Liver (tissue), 9 donors: Measurements from ENCODE around the gene STIM2. TPM values are rescaled to one million over a fixed set of nuclear protein-coding genes. Genes with fewer than 3 reads are reported as not detected.

ENCODE experiments used
- DNase-seq: peaks from one replicate; pipeline ENCODE4 v3.0.0-alpha.2; 2017; ENCODE audit warnings: low spot score
- H3K27ac ChIP-seq, 2 donors: one replicate each; pipeline ENCODE4 v1.7.0; 2013; ENCODE audit warnings: inconsistent platforms in 2 of 2, low read length in 2 of 2, control low read depth in 1 of 2, low read depth in 1 of 2, mild to moderate bottlenecking in 1 of 2
- H3K27me3 ChIP-seq, 4 donors: one replicate each; pipeline versions ENCODE4 v1.6.1 to v1.7.0; 2013; ENCODE audit warnings: low read length in 3 of 4, inconsistent platforms in 1 of 4, mild to moderate bottlenecking in 1 of 4, moderate library complexity in 1 of 4; ENCODE audit not compliant: control insufficient read depth in 4 of 4, insufficient read depth in 4 of 4
- H3K36me3 ChIP-seq, 4 donors: one replicate each; pipeline versions ENCODE4 v1.6.1 to v1.7.0; 2013; ENCODE audit warnings: low read length in 3 of 4, mild to moderate bottlenecking in 3 of 4, low read depth in 1 of 4, moderate library complexity in 1 of 4; ENCODE audit not compliant: control insufficient read depth in 4 of 4, insufficient read depth in 3 of 4
- H3K4me1 ChIP-seq, 4 donors: one replicate each; pipeline versions ENCODE4 v1.6.1 to v1.7.0; 2013; ENCODE audit warnings: low read length in 3 of 4, mild to moderate bottlenecking in 3 of 4, moderate library complexity in 1 of 4; ENCODE audit not compliant: control insufficient read depth in 4 of 4, insufficient read depth in 4 of 4
- H3K4me3 ChIP-seq, 3 donors: one replicate each; pipeline versions ENCODE4 v1.6.1 to v1.7.0; 2013; ENCODE audit warnings: low read length in 3 of 3, control low read depth in 1 of 3, low read depth in 1 of 3, mild to moderate bottlenecking in 1 of 3
- H3K9ac ChIP-seq, 2 donors: one replicate each; pipeline ENCODE4 v1.7.0; 2013; ENCODE audit warnings: low read length in 2 of 2, mild to moderate bottlenecking in 2 of 2, moderate library complexity in 2 of 2, control low read depth in 1 of 2, low read depth in 1 of 2
- H3K9me3 ChIP-seq, 4 donors: one replicate each; pipeline versions ENCODE4 v1.6.1 to v1.7.0; 2013; ENCODE audit warnings: low read length in 3 of 4; ENCODE audit not compliant: control insufficient read depth in 4 of 4
- EGR1 ChIP-seq, 2 donors: IDR thresholded peaks; 2 replicates each; pipeline ENCODE4 v1.6.1; 2016 to 2018; ENCODE audit warnings: antibody characterized with exemption in 2 of 2, low read depth in 2 of 2
- FOXA1 ChIP-seq: IDR thresholded peaks from 2 replicates; pipeline ENCODE4 v1.6.1; 2016; ENCODE audit warnings: antibody characterized with exemption
- GABPA ChIP-seq, 2 donors: IDR thresholded peaks in 1 of 2; conservative IDR thresholded peaks in 1 of 2; 2 replicates each; pipeline ENCODE4 v1.6.1; 2016; ENCODE audit warnings: antibody characterized with exemption in 2 of 2, mild to moderate bottlenecking in 1 of 2, moderate library complexity in 1 of 2
- HNF4A ChIP-seq, 2 donors: conservative IDR thresholded peaks; 2 replicates each; pipeline ENCODE4 v1.6.1; 2016; ENCODE audit warnings: antibody characterized with exemption in 2 of 2, mild to moderate bottlenecking in 2 of 2
- HNF4G ChIP-seq: IDR thresholded peaks from 2 replicates; pipeline ENCODE4 v1.6.1; 2016; ENCODE audit warnings: antibody characterized with exemption
- JUND ChIP-seq, 2 donors: IDR thresholded peaks; 2 replicates each; pipeline ENCODE4 v1.6.1; 2016; ENCODE audit warnings: antibody characterized with exemption in 2 of 2
- RAD21 ChIP-seq, 2 donors: IDR thresholded peaks; 2 replicates each; pipeline ENCODE4 v1.6.1; 2016; ENCODE audit warnings: antibody characterized with exemption in 2 of 2, mild to moderate bottlenecking in 2 of 2
- RXRA ChIP-seq, 2 donors: IDR thresholded peaks; 2 replicates each; pipeline ENCODE4 v1.6.1; 2017 to 2018; ENCODE audit warnings: antibody characterized with exemption in 2 of 2, mild to moderate bottlenecking in 1 of 2
- TAF1 ChIP-seq: conservative IDR thresholded peaks from 2 replicates; pipeline ENCODE4 v1.6.1; 2016; ENCODE audit warnings: antibody characterized with exemption, mild to moderate bottlenecking
- YY1 ChIP-seq: IDR thresholded peaks from 2 replicates; pipeline ENCODE4 v1.6.1; 2016; ENCODE audit warnings: antibody characterized with exemption, mild to moderate bottlenecking
- WGBS: extraction: QIAGEN DNeasy Blood & Tissue Kit; methylation state at CpG from one replicate; pipeline ENCODE4 v1.1.7; 2013; 5-methylcytosine and 5-hydroxymethylcytosine counted together
- polyA plus RNA-seq, 2 donors: library from polyadenylated mRNA; stranded (reverse) in 1 of 2; unstranded in 1 of 2; fragments of 200-250 nt in 1 of 2; fragments of >200 nt in 1 of 2; fragmentation: Nextera tagmentation in 1 of 2; extraction: Ambion mirVana in 1 of 2; gene quantifications; one replicate each; pipeline versions ENCODE4 v1.2.1 to v1.2.3, GENCODE V29; 2013 to 2015
- total RNA-seq, 2 donors: library from RNA; depleted of rRNA; stranded (reverse); fragments of >200 nt; gene quantifications; one replicate each; pipeline ENCODE4 v1.2.3, GENCODE V29; 2014
- TF ChIP-seq, protein P1 (sequence below): IDR thresholded peaks from 2 replicates; pipeline ENCODE4 v1.6.1; 2016; ENCODE audit warnings: antibody characterized with exemption
- TF ChIP-seq, protein P2 (sequence below): IDR thresholded peaks from 2 replicates; pipeline ENCODE4 v1.6.1; 2016; ENCODE audit warnings: antibody characterized with exemption
- TF ChIP-seq, protein P3 (sequence below): IDR thresholded peaks from 2 replicates; pipeline ENCODE4 v1.6.1; 2016; ENCODE audit warnings: antibody characterized with exemption, mild to moderate bottlenecking
- TF ChIP-seq, protein P4 (sequence below): fragments of 150-350 bp; IDR thresholded peaks from 2 replicates; pipeline ENCODE4 v1.5.1; 2017; ENCODE audit warnings: improper control_type of control experiment, low read depth, low read length; ENCODE audit not compliant: missing input control
- TF ChIP-seq, protein P5 (sequence below): IDR thresholded peaks from 2 replicates; pipeline ENCODE4 v1.6.1; 2016; ENCODE audit warnings: antibody characterized with exemption
- donor health status: healthy.
- donor health status: healthy.
- donor health status: healthy.
- donor health status: healthy.
- donor health status: healthy.

The STIM2 gene
- total and polyA plus RNA-seq, 4 donors, result 5.4 to 11.1 (median 6.9) TPM

DNA sequence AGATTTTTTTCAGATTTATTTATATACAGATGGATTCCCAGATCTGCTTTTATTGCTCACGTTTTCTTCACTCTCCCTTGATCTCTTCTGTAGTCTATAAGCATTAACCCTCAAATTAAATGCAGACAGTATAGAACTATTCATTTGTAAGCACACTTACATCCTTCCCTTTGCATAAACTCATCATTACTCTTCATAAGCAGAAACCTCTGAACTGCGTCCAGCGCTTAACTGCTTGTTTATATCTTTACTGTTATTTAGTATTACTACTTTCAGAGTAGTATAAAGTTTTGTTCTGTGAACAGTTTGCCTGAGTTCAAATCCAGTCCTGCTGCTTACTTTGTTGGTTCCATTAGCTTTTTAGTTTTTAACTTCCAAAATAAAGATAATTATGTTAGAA is 132.9 kb downstream of the STIM2 start:
- H3K9me3 ChIP-seq, result no peaks in the 10 kb centered on the region
- 73% methylated on average over 3 of the region's 3 CpGs for WGBS
- no peaks in the 10 kb centered on the region for H3K36me3 ChIP-seq
- TF ChIP-seq EGR1 (IDR thresholded peaks at IDR 0.05; ENCODE audit: low read depth in 2 of 2) (no peak), GABPA (IDR thresholded peaks at IDR 0.05 in 1 of 2, conservative IDR thresholded peaks at IDR 0.05 in 1 of 2) (no peak), JUND (IDR thresholded peaks at IDR 0.05) (no peak), TAF1 (no peak), RAD21 (IDR thresholded peaks at IDR 0.05) (no peak), HNF4A (conservative IDR thresholded peaks at IDR 0.05) (no peak), HNF4G (no peak), FOXA1 (no peak), RXRA (IDR thresholded peaks at IDR 0.05) (no peak), YY1 (no peak)
- TF ChIP-seq, protein P1, sequence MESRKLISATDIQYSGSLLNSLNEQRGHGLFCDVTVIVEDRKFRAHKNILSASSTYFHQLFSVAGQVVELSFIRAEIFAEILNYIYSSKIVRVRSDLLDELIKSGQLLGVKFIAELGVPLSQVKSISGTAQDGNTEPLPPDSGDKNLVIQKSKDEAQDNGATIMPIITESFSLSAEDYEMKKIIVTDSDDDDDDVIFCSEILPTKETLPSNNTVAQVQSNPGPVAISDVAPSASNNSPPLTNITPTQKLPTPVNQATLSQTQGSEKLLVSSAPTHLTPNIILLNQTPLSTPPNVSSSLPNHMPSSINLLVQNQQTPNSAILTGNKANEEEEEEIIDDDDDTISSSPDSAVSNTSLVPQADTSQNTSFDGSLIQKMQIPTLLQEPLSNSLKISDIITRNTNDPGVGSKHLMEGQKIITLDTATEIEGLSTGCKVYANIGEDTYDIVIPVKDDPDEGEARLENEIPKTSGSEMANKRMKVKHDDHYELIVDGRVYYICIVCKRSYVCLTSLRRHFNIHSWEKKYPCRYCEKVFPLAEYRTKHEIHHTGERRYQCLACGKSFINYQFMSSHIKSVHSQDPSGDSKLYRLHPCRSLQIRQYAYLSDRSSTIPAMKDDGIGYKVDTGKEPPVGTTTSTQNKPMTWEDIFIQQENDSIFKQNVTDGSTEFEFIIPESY, result no peak
- TF ChIP-seq, protein P2, sequence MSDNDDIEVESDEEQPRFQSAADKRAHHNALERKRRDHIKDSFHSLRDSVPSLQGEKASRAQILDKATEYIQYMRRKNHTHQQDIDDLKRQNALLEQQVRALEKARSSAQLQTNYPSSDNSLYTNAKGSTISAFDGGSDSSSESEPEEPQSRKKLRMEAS, result no peak
- TF ChIP-seq, protein P3, sequence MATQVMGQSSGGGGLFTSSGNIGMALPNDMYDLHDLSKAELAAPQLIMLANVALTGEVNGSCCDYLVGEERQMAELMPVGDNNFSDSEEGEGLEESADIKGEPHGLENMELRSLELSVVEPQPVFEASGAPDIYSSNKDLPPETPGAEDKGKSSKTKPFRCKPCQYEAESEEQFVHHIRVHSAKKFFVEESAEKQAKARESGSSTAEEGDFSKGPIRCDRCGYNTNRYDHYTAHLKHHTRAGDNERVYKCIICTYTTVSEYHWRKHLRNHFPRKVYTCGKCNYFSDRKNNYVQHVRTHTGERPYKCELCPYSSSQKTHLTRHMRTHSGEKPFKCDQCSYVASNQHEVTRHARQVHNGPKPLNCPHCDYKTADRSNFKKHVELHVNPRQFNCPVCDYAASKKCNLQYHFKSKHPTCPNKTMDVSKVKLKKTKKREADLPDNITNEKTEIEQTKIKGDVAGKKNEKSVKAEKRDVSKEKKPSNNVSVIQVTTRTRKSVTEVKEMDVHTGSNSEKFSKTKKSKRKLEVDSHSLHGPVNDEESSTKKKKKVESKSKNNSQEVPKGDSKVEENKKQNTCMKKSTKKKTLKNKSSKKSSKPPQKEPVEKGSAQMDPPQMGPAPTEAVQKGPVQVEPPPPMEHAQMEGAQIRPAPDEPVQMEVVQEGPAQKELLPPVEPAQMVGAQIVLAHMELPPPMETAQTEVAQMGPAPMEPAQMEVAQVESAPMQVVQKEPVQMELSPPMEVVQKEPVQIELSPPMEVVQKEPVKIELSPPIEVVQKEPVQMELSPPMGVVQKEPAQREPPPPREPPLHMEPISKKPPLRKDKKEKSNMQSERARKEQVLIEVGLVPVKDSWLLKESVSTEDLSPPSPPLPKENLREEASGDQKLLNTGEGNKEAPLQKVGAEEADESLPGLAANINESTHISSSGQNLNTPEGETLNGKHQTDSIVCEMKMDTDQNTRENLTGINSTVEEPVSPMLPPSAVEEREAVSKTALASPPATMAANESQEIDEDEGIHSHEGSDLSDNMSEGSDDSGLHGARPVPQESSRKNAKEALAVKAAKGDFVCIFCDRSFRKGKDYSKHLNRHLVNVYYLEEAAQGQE, result no peak
- H3K4me1 ChIP-seq, result peaks cover 0 to 3% (median 1%) of the 10 kb centered on the region in 4 donors
- H3K27me3 ChIP-seq, result no peaks in the 10 kb centered on the region
- H3K27ac ChIP-seq, result no peak overlapping the region
- no peak overlapping the region for H3K4me3 ChIP-seq
- DNase-seq, result no peak
- H3K9ac ChIP-seq, result no peak overlapping the region

DNA sequence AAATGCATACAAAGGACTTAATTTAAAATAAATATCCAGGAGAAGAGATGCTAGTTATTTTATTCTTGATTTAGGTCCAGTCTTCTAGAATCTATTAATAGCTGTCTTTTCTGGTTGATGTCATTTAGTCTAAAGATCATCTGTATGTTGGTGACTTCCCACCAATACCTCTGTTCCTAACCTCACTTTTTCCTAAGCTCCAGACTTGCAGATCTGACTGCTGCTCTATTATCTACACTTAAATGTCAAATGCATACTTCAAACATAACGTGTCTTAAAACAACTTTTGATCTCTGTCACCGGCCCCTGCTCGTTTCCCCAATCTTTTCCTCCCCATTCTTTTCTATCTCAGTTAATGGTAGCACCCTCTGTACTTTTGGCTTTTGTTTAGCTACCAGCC is 133.3 kb downstream of the STIM2 start:
- no peak overlapping the region for H3K4me3 ChIP-seq
- no peaks in the 10 kb centered on the region for H3K9me3 ChIP-seq
- peaks cover 0 to 3% (median 1%) of the 10 kb centered on the region in 4 donors for H3K4me1 ChIP-seq
- TF ChIP-seq, protein P4, sequence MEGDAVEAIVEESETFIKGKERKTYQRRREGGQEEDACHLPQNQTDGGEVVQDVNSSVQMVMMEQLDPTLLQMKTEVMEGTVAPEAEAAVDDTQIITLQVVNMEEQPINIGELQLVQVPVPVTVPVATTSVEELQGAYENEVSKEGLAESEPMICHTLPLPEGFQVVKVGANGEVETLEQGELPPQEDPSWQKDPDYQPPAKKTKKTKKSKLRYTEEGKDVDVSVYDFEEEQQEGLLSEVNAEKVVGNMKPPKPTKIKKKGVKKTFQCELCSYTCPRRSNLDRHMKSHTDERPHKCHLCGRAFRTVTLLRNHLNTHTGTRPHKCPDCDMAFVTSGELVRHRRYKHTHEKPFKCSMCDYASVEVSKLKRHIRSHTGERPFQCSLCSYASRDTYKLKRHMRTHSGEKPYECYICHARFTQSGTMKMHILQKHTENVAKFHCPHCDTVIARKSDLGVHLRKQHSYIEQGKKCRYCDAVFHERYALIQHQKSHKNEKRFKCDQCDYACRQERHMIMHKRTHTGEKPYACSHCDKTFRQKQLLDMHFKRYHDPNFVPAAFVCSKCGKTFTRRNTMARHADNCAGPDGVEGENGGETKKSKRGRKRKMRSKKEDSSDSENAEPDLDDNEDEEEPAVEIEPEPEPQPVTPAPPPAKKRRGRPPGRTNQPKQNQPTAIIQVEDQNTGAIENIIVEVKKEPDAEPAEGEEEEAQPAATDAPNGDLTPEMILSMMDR, result no peak
- no peak for TF ChIP-seq TAF1
- TF ChIP-seq RAD21 (IDR thresholded peaks at IDR 0.05), result no peak
- no peak for TF ChIP-seq GABPA (IDR thresholded peaks at IDR 0.05 in 1 of 2, conservative IDR thresholded peaks at IDR 0.05 in 1 of 2)
- TF ChIP-seq, protein P5, sequence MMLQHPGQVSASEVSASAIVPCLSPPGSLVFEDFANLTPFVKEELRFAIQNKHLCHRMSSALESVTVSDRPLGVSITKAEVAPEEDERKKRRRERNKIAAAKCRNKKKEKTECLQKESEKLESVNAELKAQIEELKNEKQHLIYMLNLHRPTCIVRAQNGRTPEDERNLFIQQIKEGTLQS, result no peak
- TF ChIP-seq FOXA1, result no peak
- H3K9ac ChIP-seq, result no peak overlapping the region
- no peaks in the 10 kb centered on the region for H3K27me3 ChIP-seq
- 91% methylated on average over 3 of the region's 3 CpGs for WGBS
- DNase-seq, result no peak
- no peaks in the 10 kb centered on the region for H3K36me3 ChIP-seq
- H3K27ac ChIP-seq, result no peak overlapping the region
